ENCODE measurements around the gene FOXO3.

FOXO3 gene

DNA sequence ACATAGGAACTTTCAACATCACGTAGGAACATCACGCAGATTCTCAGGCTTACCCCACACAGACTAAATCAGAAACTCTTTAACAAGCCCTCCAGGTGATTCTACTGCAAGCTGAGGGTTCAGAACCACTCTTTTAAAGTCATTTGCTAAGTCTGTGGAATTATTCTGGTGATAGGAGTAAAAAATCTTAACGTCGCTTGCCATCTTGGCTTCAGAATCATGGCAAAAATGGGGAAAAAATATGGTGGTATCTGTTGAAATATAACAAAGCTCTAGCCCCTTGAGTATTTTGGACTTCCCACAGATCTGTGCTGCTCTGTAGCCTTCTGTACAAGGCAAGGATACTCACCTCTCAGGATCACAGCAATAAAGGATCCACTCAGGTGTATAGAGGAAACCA, 17.4 kb downstream of the FOXO3 start:
- DNase-seq: no peak

DNA sequence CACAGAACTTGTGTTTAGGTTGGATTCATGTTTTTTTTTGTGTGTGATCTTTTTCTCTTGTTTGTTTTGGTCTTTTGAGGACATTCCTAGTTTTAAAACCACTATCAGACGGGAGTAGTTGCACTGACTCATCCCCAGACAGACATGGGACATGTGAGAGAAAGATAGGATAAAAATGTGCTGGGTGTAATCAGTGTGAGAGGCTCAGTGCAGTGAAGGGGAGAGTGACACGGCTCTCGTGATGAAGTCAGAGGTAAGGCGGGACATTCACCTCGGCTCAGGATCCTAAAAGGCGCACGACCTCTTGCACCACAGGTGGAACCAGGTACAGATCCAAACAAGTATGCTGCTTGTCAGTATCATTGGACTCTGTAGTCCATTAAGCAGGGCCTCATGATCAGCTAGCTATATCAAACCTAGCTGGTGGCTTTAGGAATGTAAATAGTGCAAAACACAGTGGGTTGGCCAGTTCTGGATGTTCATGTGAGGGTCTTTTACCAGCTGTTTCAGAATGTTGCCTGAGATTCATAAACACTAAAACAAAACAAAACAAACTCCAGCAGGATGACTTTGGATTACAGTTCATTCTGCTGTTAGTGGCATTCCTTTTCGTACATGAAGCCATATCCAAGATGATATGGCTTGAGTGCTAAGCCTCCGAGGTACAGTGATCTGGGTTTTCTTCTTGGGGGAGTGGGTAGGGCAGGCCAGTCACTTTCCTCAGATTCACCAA, 18.0 kb downstream of the FOXO3 start:
- DNase-seq: no peak

DNA sequence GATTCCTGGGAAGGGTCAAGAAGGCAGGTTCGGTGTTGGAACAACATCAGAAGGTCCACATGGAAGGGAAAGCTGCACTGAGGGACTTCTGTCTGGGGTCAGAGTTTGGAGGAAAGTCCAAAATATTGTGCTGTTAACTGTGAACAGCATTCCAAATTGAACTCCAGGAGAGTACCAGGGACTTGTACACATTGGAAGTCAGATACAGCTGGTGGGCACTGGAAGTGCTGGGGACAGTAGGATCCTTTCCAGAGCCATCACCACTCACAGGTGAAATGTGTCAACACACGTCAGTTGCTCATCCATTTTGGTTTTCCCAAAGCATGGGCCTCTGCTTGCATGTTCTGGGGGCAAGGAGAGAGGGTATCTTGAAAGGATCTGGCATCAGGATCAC, 18.6 kb downstream of the FOXO3 start:
- no peak for DNase-seq

DNA sequence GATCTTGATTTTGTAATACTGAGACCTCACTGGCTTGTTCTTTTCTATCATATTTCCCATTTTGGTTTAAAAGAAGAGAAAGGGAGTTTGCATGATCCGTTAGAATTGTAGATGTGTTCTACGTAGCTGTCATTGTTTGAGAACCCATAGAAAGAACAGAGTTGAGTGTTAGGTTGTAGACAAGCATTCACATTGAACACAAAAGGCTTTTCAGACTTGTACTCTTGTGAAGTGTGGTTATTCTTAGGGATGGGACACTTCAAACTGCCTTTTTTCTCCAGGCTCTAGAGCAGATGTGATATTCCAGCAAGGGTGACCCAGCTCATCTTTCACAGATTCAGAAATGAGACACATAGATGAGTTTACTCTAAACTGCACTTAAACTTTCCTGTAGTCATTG, 19.9 kb downstream of the FOXO3 start:
- no peak for DNase-seq

DNA sequence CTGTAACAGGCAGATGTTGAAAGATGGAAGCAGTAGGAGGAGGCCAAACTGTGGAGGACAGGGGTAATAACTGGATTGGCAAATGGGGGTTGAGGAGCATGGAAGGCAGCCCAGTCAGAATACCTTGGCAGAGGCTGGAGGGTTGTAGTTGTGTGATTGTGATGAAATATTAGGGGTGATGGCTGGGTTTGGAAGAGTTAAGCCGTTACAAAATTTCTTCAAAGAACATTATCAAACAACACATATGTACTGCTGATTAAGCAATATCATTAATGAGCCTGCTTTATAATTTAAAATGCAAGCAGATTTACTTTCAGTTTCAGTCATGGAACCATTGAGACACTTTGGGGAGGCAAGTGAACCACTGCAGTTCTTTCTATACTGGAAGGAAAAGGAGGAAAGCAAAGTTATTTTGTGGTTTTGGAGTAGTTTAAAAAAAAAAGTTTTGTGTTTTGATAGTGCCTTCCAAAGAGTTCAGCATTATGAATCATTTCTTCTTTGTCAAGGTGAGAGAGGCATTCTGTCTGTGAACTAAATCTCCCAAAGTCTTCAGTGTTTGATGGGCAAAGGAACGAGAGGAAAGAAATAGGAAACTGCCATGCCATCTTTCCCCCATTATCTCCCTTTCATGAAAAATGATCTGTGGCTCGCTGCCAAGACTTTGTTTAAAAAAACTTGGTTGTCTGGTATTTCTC, 20.7 kb downstream of the FOXO3 start:
- no peak for DNase-seq

DNA sequence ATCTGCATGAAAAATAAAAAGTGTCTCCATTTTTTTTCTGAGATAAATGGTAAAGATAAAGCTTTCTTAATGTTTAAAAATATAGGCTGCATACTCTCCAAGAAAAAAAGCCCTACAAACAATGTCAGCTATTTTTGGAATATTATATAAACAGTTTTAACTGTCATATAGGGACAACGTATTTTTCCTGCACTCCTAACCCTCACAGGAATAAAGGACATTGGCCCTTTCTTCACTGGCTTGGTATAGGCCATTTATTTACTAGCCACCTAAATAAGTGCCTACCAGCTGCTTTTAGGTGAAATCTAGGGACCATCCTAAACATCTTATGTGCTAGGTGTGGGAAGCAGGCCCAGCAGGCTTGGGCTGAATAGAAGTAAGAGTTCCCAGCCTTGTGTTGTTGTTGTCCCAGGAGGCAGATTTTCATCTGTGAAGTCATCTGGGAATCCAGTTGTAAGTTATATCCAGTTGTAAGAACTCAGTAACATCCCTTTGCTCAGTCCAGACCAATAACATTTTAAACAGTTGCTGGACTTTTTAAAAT, 21.3 kb downstream of the FOXO3 start:
- no peak for DNase-seq

DNA sequence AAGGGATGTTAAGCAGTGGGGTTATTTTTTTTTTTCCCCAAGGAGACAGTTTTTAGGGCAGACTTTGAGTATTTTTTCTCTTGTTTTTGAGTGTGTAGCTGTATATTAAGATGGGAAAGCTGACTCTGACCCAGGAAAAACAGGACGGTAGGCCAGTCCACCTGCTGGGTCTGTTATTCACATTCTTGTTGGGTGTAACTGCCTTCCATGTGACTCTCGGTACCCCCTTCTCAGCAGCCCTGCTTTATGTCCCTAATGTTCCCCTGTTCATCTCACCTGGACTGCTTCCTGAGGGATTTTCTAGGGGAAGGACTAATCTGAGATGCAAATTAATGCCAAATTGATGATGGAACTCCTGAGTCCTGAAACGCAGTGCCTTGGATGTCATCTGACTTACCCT, 21.9 kb downstream of the FOXO3 start:
- DNase-seq: no peak

DNA sequence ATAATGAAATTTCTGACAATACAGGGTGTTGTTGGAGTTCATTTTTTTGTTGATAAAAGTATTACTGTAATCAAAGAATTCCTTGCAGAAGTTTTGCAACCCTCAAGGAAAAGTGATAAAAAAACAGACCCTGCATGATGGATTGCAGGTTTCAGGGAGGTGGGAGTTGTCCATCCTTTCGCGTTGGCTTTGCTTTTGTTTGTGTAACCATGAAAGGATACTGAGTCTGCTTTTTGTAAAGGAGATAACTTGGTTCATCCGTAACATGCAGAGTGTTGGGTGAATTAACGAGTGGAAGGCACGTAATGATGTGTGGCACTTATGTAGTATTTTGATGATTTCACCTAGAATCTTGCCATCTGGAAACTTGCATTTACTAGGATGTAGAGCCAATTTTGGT, 23.6 kb downstream of the FOXO3 start:
- DNase-seq: no peak

DNA sequence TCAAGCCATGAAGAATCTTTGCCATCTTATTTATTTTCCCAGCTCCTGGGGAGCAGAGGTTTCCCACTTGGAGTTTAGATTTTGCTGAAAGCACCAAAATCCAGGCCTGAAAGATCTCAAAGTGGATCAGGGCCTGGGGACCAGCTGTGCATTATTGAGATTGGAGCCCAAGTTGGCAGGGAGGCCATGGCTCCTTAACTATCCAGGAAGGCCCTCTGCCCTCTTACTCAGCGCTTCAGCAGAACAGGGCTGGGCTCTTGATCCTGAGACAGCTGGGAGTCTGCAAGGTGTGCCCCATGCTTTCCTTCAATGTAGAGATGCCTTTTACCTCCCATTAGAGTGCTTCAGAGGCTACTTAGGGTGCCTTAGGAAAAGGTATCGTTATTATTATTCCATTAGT, 24.6 kb downstream of the FOXO3 start:
- DNase-seq: no peak

DNA sequence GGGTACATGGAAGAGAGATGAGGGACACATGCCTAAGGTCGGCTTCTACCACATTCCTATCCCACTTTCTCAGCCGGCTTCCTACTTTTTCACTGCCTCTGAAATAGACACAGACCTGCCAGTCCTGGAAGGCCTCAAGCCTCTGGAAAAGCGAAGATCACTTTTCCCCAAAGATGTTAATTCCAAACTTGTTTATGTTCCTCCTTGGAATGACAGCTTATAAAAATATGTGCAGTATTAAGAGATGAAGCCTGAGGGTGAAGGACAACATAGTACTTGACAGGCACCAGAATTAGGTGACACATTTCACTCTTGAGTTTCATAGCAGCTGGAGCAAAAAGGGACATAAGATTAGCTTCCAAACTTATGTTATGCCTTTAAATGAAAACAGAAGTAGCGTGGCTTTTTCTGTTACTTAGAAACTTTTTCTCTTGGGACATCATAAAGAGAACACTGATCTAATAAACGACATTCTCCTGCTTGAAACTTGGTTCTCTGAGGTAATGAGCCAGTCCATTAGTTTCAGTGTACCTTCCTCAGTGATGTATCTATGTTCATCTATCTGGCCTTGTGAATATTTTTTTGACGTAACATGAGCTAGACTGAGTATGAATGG, 25.3 kb downstream of the FOXO3 start:
- DNase-seq: no peak

DNA sequence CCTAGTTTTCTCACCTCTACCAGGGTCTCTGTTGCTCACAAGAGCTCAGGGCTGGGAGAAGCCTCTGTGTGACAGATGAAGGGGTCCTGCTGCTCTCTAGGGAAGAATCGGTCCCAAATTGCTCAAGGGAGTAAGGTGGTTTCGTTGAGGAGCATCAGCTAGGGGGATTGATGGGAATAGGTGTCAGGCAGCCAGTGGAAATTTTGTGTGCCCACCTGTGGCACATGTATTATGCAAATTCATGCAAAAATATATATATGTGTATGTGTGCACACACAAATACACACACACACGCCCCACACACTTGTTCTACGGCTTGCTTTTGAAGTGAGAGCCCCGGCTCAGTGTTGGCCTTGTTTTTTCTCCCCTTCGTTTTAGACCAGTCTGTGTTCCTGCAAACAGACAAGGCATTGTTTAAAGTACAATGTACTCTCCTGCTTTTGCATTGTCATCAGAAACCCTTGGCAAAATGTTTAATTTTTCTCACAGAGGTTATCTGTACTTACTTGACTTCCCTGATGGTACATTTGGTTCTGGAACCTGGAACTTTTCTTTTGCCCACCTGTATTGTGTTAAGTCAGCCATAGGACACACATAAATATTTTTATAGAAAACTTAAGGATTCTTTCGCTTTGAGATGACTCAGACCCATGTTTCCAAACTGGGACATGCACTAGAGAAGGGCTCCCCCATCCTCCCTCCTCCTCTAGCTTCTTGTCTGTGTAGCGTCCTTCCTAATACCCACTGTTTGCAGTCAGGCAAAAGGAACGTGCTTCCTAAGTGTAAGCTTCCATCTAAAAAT, 26.7 kb downstream of the FOXO3 start:
- no peak for DNase-seq

DNA sequence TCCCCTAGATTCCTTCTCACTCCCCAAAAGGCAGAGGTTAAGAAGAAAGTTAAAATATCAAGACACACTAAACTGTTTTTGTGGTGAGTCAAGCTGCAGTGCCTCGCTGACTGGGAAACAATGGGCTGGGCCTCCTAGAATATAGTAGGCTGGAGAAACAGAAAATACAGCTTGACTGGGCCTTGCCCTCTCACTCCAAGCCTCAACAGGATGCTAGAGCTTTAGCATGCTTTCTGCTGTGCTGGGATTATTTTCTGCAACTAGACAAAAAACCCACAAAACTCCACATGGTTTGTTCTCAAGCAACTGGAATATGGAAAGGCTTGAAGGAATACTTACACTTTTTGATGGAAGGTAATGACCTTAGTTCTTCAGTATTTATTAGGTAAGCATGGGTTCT, 27.9 kb downstream of the FOXO3 start:
- no peak for DNase-seq

DNA sequence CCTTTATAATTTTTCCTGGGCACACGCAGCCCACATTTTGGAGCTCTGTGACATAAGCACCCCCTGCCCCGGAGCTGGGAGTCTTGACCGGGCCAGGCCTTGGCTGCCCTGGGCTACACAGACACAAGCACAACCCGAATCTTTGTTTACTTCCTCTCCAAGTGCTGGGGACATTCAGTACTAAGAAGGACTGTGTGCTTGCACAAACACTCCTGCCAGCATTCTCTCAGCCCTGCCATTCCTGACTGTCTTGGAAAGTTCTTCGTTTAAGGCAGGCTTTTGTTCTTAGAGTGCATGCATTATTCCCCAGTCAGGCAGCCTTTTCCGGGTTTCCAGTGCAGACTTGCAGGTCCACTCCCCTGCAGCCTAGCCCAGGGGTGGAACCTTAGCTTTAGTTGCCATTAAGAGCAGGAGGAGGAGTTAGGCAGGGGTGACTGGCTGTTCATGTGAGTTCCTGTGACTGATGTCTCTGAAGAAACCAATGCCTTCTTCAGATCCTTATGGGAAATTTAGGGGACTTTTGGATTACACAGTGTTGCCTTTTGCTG, 28.6 kb downstream of the FOXO3 start:
- no peak for DNase-seq

DNA sequence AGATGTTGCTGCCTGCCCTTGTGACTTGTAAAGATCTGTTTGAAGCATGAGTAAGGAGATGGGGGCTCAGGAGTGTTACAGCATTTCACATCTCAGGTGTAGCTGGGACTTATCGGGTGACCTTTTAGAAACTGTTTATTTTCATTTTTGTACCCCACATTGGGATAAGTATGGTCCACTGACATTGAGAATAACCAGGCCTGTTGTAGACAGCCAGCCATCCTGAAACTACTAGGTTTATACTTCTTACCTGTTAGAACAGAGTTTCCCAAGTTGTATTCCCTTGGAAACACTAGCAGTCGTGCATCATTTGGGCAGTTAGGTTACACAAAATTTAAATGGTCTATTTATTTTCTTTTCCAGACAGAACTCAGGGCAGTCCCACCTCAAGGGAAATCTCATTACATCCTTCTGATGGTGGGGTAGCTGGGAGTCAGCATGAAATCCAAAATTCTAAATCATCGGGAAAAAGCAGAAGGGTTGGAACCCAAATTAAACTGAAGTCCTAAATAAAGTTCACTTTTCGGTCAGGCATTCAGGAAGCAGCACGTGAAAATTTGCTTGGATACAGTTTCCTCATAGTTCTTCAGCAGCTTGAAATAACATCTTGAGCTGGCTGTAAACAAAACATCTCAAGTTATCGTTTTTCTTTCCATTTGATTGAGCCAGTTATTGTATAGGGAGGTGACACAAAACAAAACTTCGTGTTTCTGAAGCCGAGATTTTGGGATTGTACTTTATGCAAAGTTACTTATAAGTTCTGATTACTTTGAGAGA, 30.5 kb downstream of the FOXO3 start:
- no peak for DNase-seq

DNA sequence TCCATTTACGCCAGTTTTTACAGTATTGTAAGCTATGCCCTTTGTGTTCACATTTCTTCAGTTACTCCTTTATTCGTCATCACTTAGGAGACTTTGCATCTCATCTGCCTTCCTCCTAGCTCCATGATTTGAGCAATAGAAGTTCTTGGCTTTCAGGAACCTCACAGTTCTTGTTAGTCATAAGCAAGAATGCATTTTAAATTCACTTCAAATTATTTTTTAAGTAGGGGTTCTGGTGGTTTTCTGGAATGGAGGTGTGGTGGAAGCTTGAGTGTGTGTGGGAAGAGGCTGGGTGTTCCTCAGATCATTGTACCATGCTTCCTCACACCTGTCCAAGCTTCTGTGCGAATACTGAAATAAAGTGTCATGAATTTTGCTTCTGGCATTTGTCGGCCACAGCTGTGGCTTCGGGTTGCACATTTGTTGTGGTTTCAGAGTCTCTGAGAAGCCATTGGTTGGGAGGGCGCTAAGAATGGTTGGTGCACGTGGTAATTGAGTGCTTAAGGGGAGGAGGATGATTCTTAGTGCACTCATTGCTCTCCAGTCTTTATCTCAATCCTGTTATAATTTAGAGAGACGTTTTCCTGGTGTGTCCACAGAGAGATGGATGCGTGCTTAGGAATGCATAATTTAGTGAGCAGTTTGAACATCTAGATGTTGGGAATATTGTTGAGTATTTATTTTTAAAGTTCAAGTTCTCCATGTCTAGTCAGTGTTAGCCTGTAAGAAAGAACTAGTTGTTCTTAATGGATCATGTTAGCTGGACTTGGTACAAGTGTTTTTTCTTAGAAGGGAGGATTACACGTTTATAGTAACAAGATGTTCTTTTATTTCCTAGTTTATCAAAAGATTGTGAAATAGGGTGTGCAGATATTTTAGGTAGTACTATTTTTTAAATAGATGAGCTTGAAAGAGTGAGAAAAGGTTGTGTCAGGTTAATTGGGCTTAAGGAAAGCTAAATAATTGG, 31.9 kb downstream of the FOXO3 start:
- no peak for DNase-seq

DNA sequence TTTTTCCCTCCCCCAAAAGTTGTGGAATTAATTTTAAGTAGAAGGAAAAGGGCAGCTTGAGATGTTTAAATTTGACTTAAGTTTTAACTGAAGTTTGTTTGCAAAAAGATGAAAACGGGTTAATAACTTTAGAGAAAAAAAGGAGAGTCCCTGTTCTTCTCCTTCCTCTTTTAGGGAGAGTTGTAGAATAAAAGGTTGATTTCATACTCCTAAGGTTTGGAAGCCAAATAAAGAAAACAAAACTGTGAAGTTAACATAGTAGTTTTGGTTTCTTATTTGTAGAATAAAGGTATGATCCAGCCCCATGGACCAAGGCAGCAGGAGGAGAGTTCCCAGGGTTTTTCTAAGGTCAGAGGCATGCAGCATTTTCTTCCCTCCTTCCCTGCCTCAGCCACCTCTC, 33.4 kb downstream of the FOXO3 start:
- no peak for DNase-seq

DNA sequence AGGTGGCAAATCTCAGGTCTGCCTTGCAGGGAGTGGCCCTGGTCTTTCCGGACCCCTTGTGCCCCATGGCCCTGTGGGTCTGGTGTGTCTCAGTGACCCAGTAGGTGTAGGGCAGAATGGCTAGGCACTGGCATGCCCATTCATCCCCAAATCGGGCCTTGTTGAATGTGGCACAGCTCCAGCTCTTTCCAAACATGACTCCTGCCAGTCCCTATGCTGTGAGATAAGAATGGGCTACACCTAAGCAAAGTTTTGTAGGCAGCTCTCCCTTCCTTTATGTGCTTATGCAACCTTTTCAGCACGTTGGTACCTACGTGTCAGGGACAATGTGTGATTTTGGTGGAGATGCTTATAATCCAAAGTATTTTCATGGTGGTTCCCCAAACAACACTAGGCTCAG, 33.9 kb downstream of the FOXO3 start:
- DNase-seq: no peak

DNA sequence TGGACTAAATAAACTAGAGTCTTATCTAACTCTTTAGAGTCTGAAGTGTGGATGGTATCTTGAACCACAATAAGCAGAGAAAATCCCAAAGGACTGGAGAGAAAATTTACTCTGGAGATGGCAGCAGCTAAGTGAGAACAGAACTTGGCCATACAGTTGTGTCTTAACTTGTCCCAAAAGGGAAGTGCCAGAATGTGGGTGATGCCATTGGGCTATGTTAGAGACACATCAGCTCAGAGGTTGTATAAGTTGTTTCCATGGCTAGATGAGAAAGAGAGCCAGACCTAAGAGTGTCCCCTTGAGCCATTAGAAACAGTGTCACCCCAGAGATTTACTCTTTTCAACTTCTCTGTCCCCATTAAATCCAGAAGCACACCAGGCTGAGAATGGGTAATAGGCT, 36.2 kb downstream of the FOXO3 start:
- DNase-seq: no peak

DNA sequence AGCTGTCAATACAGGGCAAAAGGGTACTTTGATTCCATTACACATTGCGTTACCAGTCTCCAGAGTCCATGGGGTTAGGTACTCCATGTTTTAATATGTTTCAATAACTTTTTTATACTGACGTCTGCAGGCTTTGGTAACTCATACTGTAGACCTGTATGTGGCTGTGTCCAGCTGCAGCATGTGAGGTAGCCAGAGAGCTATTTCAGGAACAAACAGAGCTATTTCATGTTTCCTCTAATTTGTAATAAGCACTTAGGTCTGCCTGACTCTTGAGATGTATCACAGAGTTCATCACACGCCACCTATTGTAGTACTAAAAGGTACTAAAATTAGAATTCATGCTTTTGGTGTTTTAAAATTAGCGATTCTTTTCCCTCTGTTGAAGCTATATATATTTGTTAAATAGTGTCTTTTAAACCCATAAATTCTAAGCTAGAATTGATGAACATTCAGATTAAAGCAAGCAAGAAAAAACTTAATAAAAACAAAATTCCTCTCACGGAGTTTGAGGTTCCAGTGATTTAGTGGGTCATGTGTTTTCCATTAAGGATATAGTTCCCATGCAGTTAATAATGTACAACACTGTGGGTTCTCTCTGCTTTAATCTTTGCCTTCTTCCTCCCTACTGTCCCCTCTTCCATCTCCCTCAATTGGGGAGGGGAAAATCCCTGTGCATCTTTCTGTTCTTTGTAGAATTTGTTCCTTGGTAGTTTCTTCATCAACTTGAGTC, 37.0 kb downstream of the FOXO3 start:
- DNase-seq: no peak

DNA sequence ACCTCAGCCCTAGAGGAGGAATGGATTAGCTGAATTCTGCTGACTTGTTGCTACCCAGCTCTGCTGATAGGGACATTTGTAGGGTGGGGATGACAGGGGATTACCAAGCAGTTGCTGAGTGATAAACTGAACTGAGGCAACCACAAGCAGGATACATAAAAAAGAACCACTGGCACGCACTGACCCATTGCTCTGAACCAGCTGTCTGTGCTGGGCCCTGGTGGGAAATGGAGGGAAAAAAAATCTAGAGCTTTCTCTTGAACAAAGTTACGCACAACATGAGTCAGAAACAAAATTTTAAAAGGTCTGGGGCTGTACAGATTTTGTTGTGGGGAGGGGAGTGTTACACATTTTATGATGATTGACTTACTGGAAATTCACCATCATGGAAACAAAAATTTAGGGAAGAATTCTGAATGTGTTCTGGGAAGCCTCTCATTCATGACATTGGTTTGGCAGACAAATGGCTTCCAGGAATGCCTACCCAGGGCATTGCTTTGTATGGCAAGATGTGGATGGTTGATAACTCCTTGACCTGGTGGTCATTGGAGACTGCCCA, 37.7 kb downstream of the FOXO3 start:
- DNase-seq: no peak
